Activated CD4-positive, alpha-beta T cell treated with anti-CD3 and anti-CD28 coated beads, Interleukin-2, amount 10 ng/mL, durations not matched to agents 7 days and 5 days (primary cell): ENCODE results near the gene CDH9. TPM values are rescaled to one million over a fixed set of nuclear protein-coding genes. Genes with fewer than 3 reads are reported as not detected.

ENCODE experiments used
- CTCF ChIA-PET: fragments of 350-600 bp; sonication (Branson Sonifier 250); formaldehyde crosslinking; loops from one replicate; lab custom pipeline; 2021; ENCODE audit warnings: antibody characterized with exemption; lab: Charles Lee
- POLR2A ChIA-PET: fragments of 350-600 bp; sonication (Branson Sonifier 250); formaldehyde crosslinking; loops from one replicate; lab custom pipeline; 2021; ENCODE audit warnings: antibody characterized with exemption; lab: Charles Lee
- DNase-seq: peaks from one replicate; pipeline ENCODE4 v3.0.0-alpha.2; 2020
- H3K27ac Mint-ChIP-seq: one replicate; pipeline ENCODE4 v1.8.0; 2021; ENCODE audit warnings: mild to moderate bottlenecking, moderate library complexity, mixed read lengths
- H3K27me3 Mint-ChIP-seq: one replicate; pipeline ENCODE4 v1.8.0; 2021; ENCODE audit warnings: mixed read lengths
- H3K36me3 Mint-ChIP-seq: one replicate; pipeline ENCODE4 v1.8.0; 2021; ENCODE audit warnings: low read depth, mixed read lengths
- H3K4me1 Mint-ChIP-seq: one replicate; pipeline ENCODE4 v1.8.0; 2021; ENCODE audit warnings: mixed read lengths
- H3K4me3 Mint-ChIP-seq: one replicate; pipeline ENCODE4 v1.8.0; 2021; ENCODE audit warnings: mild to moderate bottlenecking, moderate library complexity, mixed read lengths
- H3K9me3 Mint-ChIP-seq: one replicate; pipeline ENCODE4 v1.8.0; 2021; ENCODE audit warnings: mixed read lengths
- total RNA-seq, 2 experiments: library from RNA; stranded (reverse); gene quantifications; one replicate each; pipeline ENCODE4 v1.2.3, GENCODE V29; 2021

Gene CDH9
- total RNA-seq, 2 experiments from 2014 or later = not detected

- POLR2A ChIA-PET = no interaction called here
- H3K36me3 Mint-ChIP-seq = no peaks in the 10 kb centered on the region
- CTCF ChIA-PET = no interaction called here
- H3K4me1 Mint-ChIP-seq = no peaks in the 10 kb centered on the region
- peaks cover 2% of the 10 kb centered on the region for H3K9me3 Mint-ChIP-seq
- no peaks in the 10 kb centered on the region for H3K27me3 Mint-ChIP-seq
- H3K4me3 Mint-ChIP-seq = no peak overlapping the region
- H3K27ac Mint-ChIP-seq = no peak overlapping the region
- no peak for DNase-seq
These were observed 97.4 kb downstream of the CDH9 start for GRCh38 chr5:26940994-26941393.

- H3K4me3 Mint-ChIP-seq = no peak overlapping the region
- H3K4me1 Mint-ChIP-seq = no peaks in the 10 kb centered on the region
- ChIA-PET POLR2A (no interaction called here), CTCF (no interaction called here)
- peaks cover 16% of the 10 kb centered on the region for H3K9me3 Mint-ChIP-seq
- no peaks in the 10 kb centered on the region for H3K27me3 Mint-ChIP-seq
- no peaks in the 10 kb centered on the region for H3K36me3 Mint-ChIP-seq
- no peak overlapping the region for H3K27ac Mint-ChIP-seq
- DNase-seq = no peak
These were observed 106.1 kb downstream of the CDH9 start for GRCh38 chr5:26932238-26932637.

GRCh38 chr5:26921439-26921838, 116.9 kb downstream of the CDH9 start:
- Mint-ChIP-seq H3K4me3 (no peak overlapping the region), H3K27ac (no peak overlapping the region), H3K36me3 (no peaks in the 10 kb centered on the region), H3K9me3 (peaks cover 14% of the 10 kb centered on the region), H3K27me3 (no peaks in the 10 kb centered on the region), H3K4me1 (no peaks in the 10 kb centered on the region)
- ChIA-PET POLR2A (no interaction called here), CTCF (no interaction called here)
- DNase-seq = no peak

GRCh38 chr5:26903469-26903868, 134.9 kb downstream of the CDH9 start:
- Mint-ChIP-seq H3K27me3 (no peaks in the 10 kb centered on the region), H3K4me3 (no peak overlapping the region), H3K27ac (no peak overlapping the region), H3K9me3 (no peaks in the 10 kb centered on the region), H3K4me1 (no peaks in the 10 kb centered on the region), H3K36me3 (no peaks in the 10 kb centered on the region)
- ChIA-PET CTCF (no interaction called here), POLR2A (no interaction called here)
- no peak for DNase-seq

- H3K4me1 Mint-ChIP-seq = no peaks in the 10 kb centered on the region
- H3K27ac Mint-ChIP-seq = no peak overlapping the region
- ChIA-PET POLR2A (no interaction called here), CTCF (no interaction called here)
- H3K36me3 Mint-ChIP-seq = no peaks in the 10 kb centered on the region
- no peak overlapping the region for H3K4me3 Mint-ChIP-seq
- DNase-seq = no peak
- H3K9me3 Mint-ChIP-seq = peaks cover 5% of the 10 kb centered on the region
- H3K27me3 Mint-ChIP-seq = no peaks in the 10 kb centered on the region
These were observed 143.6 kb downstream of the CDH9 start for GRCh38 chr5:26894719-26895263.

GRCh38 chr5:26893078-26893477, 145.3 kb downstream of the CDH9 start:
- Mint-ChIP-seq H3K4me1 (no peaks in the 10 kb centered on the region), H3K36me3 (no peaks in the 10 kb centered on the region), H3K9me3 (peaks cover 5% of the 10 kb centered on the region), H3K4me3 (no peak overlapping the region), H3K27me3 (no peaks in the 10 kb centered on the region), H3K27ac (no peak overlapping the region)
- POLR2A ChIA-PET = no interaction called here
- CTCF ChIA-PET = no interaction called here
- no peak for DNase-seq

- Mint-ChIP-seq H3K27ac (no peak overlapping the region), H3K4me3 (no peak overlapping the region), H3K9me3 (peaks cover 6% of the 10 kb centered on the region), H3K36me3 (no peaks in the 10 kb centered on the region), H3K27me3 (no peaks in the 10 kb centered on the region), H3K4me1 (no peaks in the 10 kb centered on the region)
- ChIA-PET CTCF (no interaction called here), POLR2A (no interaction called here)
- DNase-seq = no peak
These were observed 148.6 kb downstream of the CDH9 start for GRCh38 chr5:26889815-26890214.

- ChIA-PET CTCF (no interaction called here), POLR2A (no interaction called here)
- Mint-ChIP-seq H3K27ac (no peak overlapping the region), H3K4me3 (no peak overlapping the region), H3K9me3 (peaks cover 3% of the 10 kb centered on the region), H3K36me3 (no peaks in the 10 kb centered on the region), H3K4me1 (no peaks in the 10 kb centered on the region), H3K27me3 (no peaks in the 10 kb centered on the region)
- no peak for DNase-seq
These were observed 153.9 kb downstream of the CDH9 start for GRCh38 chr5:26884481-26884880.

- no peak for DNase-seq
- POLR2A ChIA-PET = no interaction called here
- Mint-ChIP-seq H3K9me3 (peaks cover 3% of the 10 kb centered on the region), H3K36me3 (no peaks in the 10 kb centered on the region), H3K4me3 (no peak overlapping the region), H3K27me3 (no peaks in the 10 kb centered on the region), H3K27ac (no peak overlapping the region), H3K4me1 (no peaks in the 10 kb centered on the region)
- CTCF ChIA-PET = no interaction called here
These were observed 155.0 kb downstream of the CDH9 start for GRCh38 chr5:26883375-26883774.

- Mint-ChIP-seq H3K4me3 (no peak overlapping the region), H3K36me3 (no peaks in the 10 kb centered on the region), H3K27ac (no peak overlapping the region), H3K4me1 (no peaks in the 10 kb centered on the region), H3K9me3 (peaks cover 3% of the 10 kb centered on the region), H3K27me3 (no peaks in the 10 kb centered on the region)
- no peak for DNase-seq
- POLR2A ChIA-PET = no interaction called here
- CTCF ChIA-PET = no interaction called here
These were observed 156.5 kb downstream of the CDH9 start for GRCh38 chr5:26881901-26882300.

- Mint-ChIP-seq H3K4me3 (no peak overlapping the region), H3K27ac (no peak overlapping the region), H3K4me1 (no peaks in the 10 kb centered on the region), H3K36me3 (no peaks in the 10 kb centered on the region), H3K9me3 (no peaks in the 10 kb centered on the region), H3K27me3 (no peaks in the 10 kb centered on the region)
- DNase-seq = no peak
- CTCF ChIA-PET = no interaction called here
- POLR2A ChIA-PET = no interaction called here
These were observed 161.2 kb downstream of the CDH9 start for GRCh38 chr5:26877154-26877553.

- CTCF ChIA-PET = no interaction called here
- POLR2A ChIA-PET = interaction anchor here (0.6 kb wide), 1 partner anchor 29 kb away, joined by 3 read pairs; no protein-coding TSS in a partner anchor
- no peak overlapping the region for H3K27ac Mint-ChIP-seq
These were observed 166.0 kb downstream of the CDH9 start for GRCh38 chr5:26872337-26872736.

GRCh38 chr5:26869781-26870180, 168.6 kb downstream of the CDH9 start:
- Mint-ChIP-seq H3K9me3 (peaks cover 4% of the 10 kb centered on the region), H3K4me1 (no peaks in the 10 kb centered on the region), H3K27ac (no peak overlapping the region), H3K27me3 (no peaks in the 10 kb centered on the region), H3K4me3 (no peak overlapping the region), H3K36me3 (no peaks in the 10 kb centered on the region)
- POLR2A ChIA-PET = no interaction called here
- no peak for DNase-seq
- CTCF ChIA-PET = interaction anchor here (0.5 kb wide), 1 partner anchor 26 kb away, joined by 5 read pairs; no protein-coding TSS in a partner anchor

More at GRCh38 chr5:26872337-26872736, 166.0 kb downstream of the CDH9 start:
- H3K36me3 Mint-ChIP-seq = no peaks in the 10 kb centered on the region
- DNase-seq = no peak
- H3K4me1 Mint-ChIP-seq = no peaks in the 10 kb centered on the region
- H3K4me3 Mint-ChIP-seq = no peak overlapping the region
- peaks cover 4% of the 10 kb centered on the region for H3K9me3 Mint-ChIP-seq
- no peaks in the 10 kb centered on the region for H3K27me3 Mint-ChIP-seq

GRCh38 chr5:26868504-26868903, 169.9 kb downstream of the CDH9 start:
- ChIA-PET POLR2A (no interaction called here), CTCF (no interaction called here)
- Mint-ChIP-seq H3K36me3 (no peaks in the 10 kb centered on the region), H3K4me1 (no peaks in the 10 kb centered on the region), H3K9me3 (peaks cover 4% of the 10 kb centered on the region), H3K27me3 (no peaks in the 10 kb centered on the region), H3K4me3 (no peak overlapping the region), H3K27ac (no peak overlapping the region)
- no peak for DNase-seq
